GM10266 (cell line): Measurements from ENCODE around the gene C4orf54.

Experiments used
- DNase-seq: peaks from one replicate; pipeline ENCODE4 v3.0.0; 2012; ENCODE audit errors: extremely low spot score
- TF ChIP-seq, protein P1 (sequence below): IDR thresholded peaks from 2 replicates; pipeline ENCODE4 v1.5.1; 2012; ENCODE audit warnings: mild to moderate bottlenecking, low read depth; ENCODE audit not compliant: control insufficient read depth, insufficient read depth; ENCODE audit errors: missing control alignments

Gene C4orf54

DNA sequence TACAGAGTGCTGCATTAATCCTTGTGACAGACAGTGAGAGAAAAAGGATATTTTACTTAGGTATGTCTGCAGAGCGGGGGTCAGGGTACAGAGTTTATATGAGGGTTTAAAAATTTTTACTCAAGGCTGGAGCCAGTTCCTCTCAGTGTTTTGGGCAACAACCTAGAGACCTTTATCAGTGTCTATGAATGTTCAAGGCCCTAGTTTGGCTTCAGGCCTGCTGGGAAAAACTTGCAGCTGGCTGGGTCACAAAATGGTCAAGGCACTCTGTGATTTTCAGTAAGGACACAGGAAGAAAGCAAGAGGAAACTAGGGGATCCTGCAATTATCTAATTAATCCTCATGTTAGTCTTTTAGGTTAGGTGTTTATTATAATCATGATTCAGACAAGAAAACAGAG is 10.8 kb upstream of the C4orf54 start:
- no peak for DNase-seq
- TF ChIP-seq, protein P1, sequence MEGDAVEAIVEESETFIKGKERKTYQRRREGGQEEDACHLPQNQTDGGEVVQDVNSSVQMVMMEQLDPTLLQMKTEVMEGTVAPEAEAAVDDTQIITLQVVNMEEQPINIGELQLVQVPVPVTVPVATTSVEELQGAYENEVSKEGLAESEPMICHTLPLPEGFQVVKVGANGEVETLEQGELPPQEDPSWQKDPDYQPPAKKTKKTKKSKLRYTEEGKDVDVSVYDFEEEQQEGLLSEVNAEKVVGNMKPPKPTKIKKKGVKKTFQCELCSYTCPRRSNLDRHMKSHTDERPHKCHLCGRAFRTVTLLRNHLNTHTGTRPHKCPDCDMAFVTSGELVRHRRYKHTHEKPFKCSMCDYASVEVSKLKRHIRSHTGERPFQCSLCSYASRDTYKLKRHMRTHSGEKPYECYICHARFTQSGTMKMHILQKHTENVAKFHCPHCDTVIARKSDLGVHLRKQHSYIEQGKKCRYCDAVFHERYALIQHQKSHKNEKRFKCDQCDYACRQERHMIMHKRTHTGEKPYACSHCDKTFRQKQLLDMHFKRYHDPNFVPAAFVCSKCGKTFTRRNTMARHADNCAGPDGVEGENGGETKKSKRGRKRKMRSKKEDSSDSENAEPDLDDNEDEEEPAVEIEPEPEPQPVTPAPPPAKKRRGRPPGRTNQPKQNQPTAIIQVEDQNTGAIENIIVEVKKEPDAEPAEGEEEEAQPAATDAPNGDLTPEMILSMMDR = no peak

DNA sequence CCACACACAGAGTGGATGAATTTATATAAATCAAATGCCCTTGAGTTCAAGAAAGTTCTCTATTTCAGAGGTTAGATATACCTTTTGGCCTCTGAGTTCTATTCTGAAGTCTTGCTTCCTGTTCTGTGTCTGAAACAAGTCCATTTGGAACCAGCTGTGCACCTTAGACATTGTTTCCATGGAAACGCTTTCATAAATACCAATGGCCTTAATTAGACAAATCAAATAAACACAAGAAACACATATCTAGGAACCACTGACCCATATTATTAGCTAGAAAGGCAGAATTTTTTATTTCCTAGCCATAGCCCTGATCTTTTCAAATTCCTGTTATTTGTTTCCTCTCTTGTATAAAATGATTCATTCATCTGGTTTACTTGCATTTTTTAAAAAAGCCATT is 8.4 kb upstream of the C4orf54 start:
- no peak for DNase-seq
- TF ChIP-seq, protein P1 = no peak

- TF ChIP-seq, protein P1 = no peak
- no peak for DNase-seq
Observed at GRCh38 chr4:99664716-99665115, 7.1 kb upstream of the C4orf54 start.

- no peak for DNase-seq
- TF ChIP-seq, protein P1 = no peak
Observed at GRCh38 chr4:99661907-99662306, 4.3 kb upstream of the C4orf54 start.

- TF ChIP-seq, protein P1 = no peak
- no peak for DNase-seq
Observed at GRCh38 chr4:99658666-99659065, 1.0 kb upstream of the C4orf54 start.

DNA sequence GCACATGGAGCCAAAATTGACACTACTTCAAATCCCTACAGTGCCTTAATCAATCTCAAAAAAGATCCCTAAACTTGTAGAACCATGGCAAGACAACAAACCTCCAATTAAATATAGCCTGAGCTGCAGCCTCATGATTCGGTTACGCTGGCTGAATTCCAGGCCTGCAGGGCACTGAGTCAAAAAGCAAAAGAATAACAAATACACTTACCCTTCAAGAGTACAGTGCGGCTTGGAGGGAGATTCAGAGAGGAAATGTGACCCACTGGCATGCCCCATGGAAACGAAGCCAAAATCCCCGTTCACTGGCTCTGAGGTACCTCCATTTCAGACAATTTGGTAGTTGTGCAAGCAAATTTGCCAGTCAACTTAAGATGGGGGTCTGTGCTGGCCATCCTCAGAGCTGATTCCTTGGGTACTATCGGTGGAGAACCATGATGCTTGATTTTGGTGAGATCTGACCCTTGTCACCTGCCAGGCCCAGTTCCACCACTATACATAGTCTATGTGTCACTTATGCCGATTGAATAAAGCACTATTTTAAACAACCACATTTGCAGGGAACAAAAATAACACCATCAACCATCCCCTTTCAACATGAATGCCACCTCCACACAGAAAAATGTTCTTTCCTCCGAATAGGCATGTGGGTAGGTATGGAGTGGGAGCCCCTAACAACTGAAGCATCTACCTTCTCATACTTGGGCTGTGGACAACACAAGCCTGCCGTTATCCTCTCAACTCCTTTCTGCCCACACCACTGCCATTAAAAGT is 2.1 kb downstream of the C4orf54 start:
- DNase-seq = no peak
- TF ChIP-seq, protein P1 = no peak

DNA sequence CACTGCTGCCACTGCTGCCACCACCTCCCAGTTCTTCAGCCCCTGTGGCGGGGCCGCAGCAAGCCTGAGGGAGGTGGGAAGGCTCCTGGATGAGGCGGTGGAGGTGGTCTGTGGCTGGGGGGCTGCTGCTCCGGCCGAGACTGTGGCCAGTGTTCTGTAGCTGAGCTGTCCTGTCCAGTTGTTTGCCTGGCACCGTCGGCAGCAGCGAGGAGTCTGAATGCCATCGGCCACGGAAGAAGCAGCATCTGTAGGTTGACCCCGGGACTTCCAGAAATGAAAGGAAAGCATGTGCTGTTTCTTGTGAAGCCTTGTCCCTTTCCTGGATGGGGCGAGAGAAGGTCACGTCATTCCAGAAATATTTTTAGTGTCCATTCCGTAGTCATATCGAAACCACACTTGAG is 3.3 kb downstream of the C4orf54 start:
- DNase-seq = no peak
- TF ChIP-seq, protein P1 = no peak
